Suprapubic skin (tissue), 4 donors: ENCODE measurements around the gene BCKDHA.

Experiments used
- EP300 ChIP-seq: sonication (generic); formaldehyde crosslinking; IDR thresholded peaks from one replicate; pipeline ENCODE4 v1.6.1; 2017; ENCODE audit warnings: antibody characterized with exemption
- POLR2A ChIP-seq, 2 donors: fragments of 450-650 bp; IDR thresholded peaks; one replicate each; pipeline ENCODE4 v1.6.1; 2017; ENCODE audit warnings: antibody characterized with exemption in 2 of 2, mild to moderate bottlenecking in 2 of 2, moderate library complexity in 2 of 2
- POLR2AphosphoS5 ChIP-seq, 3 donors: sonication (generic); formaldehyde crosslinking; IDR thresholded peaks; one replicate each; pipeline ENCODE4 v1.6.1; 2017; ENCODE audit warnings: antibody characterized with exemption in 3 of 3

DNA sequence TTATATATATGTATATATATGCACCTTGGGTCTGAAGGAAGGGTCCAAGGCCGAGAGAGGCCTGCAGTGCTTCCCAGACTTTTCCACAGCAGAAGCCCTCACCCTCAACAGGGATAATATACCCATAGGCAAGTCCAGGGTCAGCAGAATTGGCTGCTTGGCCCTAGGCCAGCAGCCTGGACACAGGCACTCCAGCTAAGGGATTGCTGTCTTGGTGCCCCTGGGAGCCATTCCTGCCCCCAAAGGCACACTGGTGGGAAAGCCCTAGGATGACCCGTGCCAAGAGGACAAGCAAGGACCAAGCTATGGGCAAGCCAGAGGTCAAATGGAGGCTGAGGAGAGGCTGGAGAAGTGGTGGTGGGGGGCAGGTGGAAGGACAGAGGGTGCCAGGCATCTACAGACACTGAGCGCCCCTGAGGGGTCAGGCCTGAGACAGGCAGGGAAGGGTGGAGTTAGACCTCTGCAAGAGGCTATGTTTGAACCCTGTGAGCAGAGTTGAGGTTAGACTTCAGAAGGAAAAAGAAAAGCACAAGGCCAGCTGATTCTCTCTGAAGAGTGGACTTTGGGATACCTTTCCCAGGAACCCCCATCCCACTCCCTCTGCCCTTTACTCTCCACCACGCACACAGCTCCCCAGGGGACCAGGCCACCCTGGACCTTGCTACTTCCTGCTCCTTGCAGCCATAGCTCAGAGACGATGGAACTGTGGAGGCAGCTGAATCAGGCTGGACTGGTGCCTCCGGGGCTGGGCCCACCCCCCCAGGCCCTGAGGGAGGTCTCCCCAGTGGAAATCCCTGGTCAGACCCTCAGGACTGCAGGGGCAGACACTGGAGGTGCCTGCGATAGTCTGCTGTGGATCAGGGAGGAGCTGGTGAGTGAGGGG lies 45.1 kb downstream of the BCKDHA start, which contains the start of gene ERICH4:
- TF ChIP-seq POLR2A (IDR thresholded peaks at IDR 0.05), result no peak
- TF ChIP-seq EP300, result no peak
- TF ChIP-seq POLR2AphosphoS5 (IDR thresholded peaks at IDR 0.05), result no peak
